Activated B cell treated with CpG ODN at 0.5 μM for 24 hours (primary cell): ENCODE data around the gene ZNF559. TPM values are rescaled to one million over a fixed set of nuclear protein-coding genes. Genes with fewer than 3 reads are reported as not detected.

Experiments
- ATAC-seq: fragments of 200-7000 bp; cut with Tn5 transposase; one replicate; pipeline ENCODE4 v1.10.0; 2021; ENCODE audit warnings: low read depth, mild to moderate bottlenecking, moderate library complexity
- CTCF ChIA-PET: fragments of 350-600 bp; sonication (Branson Sonifier 250); formaldehyde crosslinking; loops from one replicate; lab custom pipeline; 2021; ENCODE audit warnings: antibody characterized with exemption; lab: Charles Lee
- POLR2A ChIA-PET: fragments of 350-600 bp; sonication (Branson Sonifier 250); formaldehyde crosslinking; loops from one replicate; lab custom pipeline; 2021; ENCODE audit warnings: antibody characterized with exemption; lab: Charles Lee
- DNase-seq: peaks from one replicate; pipeline ENCODE4 v3.0.0; 2022
- H3K27ac Mint-ChIP-seq: one replicate; pipeline ENCODE4 v1.8.0; 2020; ENCODE audit warnings: mixed read lengths
- H3K27me3 Mint-ChIP-seq: one replicate; pipeline ENCODE4 v1.8.0; 2021; ENCODE audit warnings: mixed read lengths
- H3K36me3 Mint-ChIP-seq: one replicate; pipeline ENCODE4 v1.8.0; 2021; ENCODE audit warnings: low read depth, mixed read lengths
- H3K4me1 Mint-ChIP-seq: one replicate; pipeline ENCODE4 v1.8.0; 2021; ENCODE audit warnings: mixed read lengths
- H3K4me3 Mint-ChIP-seq: one replicate; pipeline ENCODE4 v1.8.0; 2020; ENCODE audit warnings: mild to moderate bottlenecking, mixed read lengths
- H3K9me3 Mint-ChIP-seq: one replicate; pipeline ENCODE4 v1.8.0; 2020; ENCODE audit warnings: mixed read lengths
- intact Hi-C: fragments of 100-400 bp; cut with micrococcal nuclease; formaldehyde crosslinking; loops from one replicate; pipeline ENCODE4 v1.15.1; 2024
- total RNA-seq: library from RNA; stranded (reverse); gene quantifications from 2 replicates; pipeline ENCODE4 v1.2.3, GENCODE V29; 2022
- TF ChIP-seq, protein P1 (sequence below): fragments of 200-600 bp; IDR thresholded peaks from one replicate; pipeline ENCODE4 v1.8.0; 2022; ENCODE audit warnings: antibody characterized with exemption, mild to moderate bottlenecking

Gene ZNF559
- total RNA-seq, 1 donor from 2014 or later: 22.0 TPM

GRCh38 chr19:9352505-9352904 is 28.5 kb downstream of the ZNF559 start:
- H3K4me1 Mint-ChIP-seq: no peaks in the 10 kb centered on the region
- H3K4me3 Mint-ChIP-seq: no peak overlapping the region
- ChIA-PET CTCF (no interaction called here), POLR2A (no interaction called here)
- intact Hi-C loops: no loop called here
- no peak for DNase-seq
- no peak overlapping the region for H3K27ac Mint-ChIP-seq
- H3K27me3 Mint-ChIP-seq: no peaks in the 10 kb centered on the region
- H3K36me3 Mint-ChIP-seq: peaks cover 52% of the 10 kb centered on the region
- ATAC-seq: no peak
- peaks cover 30% of the 10 kb centered on the region for H3K9me3 Mint-ChIP-seq
- TF ChIP-seq, protein P1, sequence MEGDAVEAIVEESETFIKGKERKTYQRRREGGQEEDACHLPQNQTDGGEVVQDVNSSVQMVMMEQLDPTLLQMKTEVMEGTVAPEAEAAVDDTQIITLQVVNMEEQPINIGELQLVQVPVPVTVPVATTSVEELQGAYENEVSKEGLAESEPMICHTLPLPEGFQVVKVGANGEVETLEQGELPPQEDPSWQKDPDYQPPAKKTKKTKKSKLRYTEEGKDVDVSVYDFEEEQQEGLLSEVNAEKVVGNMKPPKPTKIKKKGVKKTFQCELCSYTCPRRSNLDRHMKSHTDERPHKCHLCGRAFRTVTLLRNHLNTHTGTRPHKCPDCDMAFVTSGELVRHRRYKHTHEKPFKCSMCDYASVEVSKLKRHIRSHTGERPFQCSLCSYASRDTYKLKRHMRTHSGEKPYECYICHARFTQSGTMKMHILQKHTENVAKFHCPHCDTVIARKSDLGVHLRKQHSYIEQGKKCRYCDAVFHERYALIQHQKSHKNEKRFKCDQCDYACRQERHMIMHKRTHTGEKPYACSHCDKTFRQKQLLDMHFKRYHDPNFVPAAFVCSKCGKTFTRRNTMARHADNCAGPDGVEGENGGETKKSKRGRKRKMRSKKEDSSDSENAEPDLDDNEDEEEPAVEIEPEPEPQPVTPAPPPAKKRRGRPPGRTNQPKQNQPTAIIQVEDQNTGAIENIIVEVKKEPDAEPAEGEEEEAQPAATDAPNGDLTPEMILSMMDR: no peak

DNA sequence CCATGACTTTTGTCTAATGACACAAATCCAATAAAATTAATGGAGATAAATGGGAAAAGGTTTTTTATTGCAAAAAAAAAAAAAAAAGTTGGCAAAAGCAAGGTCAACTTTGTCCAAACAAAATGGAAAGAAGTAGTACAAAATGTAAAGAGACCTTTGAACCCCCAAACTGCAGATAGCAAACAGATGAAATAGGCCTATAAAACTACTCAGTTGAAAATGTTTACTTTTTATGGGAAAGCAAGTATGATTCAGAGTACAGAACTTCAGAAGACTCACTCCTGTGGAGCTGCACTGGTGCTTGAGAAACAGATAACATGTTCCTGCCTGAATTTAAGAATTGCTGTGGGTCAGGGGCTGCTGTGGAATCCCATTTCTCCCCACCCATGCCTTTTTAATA is 29.0 kb downstream of the ZNF559 start:
- no peak overlapping the region for H3K27ac Mint-ChIP-seq
- intact Hi-C loops: no loop called here
- POLR2A ChIA-PET: no interaction called here
- CTCF ChIA-PET: no interaction called here
- ATAC-seq: no peak
- peaks cover 54% of the 10 kb centered on the region for H3K36me3 Mint-ChIP-seq
- no peaks in the 10 kb centered on the region for H3K4me1 Mint-ChIP-seq
- TF ChIP-seq, protein P1: no peak
- no peak for DNase-seq
- H3K4me3 Mint-ChIP-seq: no peak overlapping the region
- peaks cover 27% of the 10 kb centered on the region for H3K9me3 Mint-ChIP-seq
- H3K27me3 Mint-ChIP-seq: no peaks in the 10 kb centered on the region

GRCh38 chr19:9354651-9355050 is 30.7 kb downstream of the ZNF559 start:
- TF ChIP-seq, protein P1: no peak
- DNase-seq (no peak), ATAC-seq (no peak)
- Mint-ChIP-seq H3K9me3 (peaks cover 22% of the 10 kb centered on the region), H3K27ac (no peak overlapping the region), H3K4me1 (no peaks in the 10 kb centered on the region), H3K36me3 (peaks cover 49% of the 10 kb centered on the region), H3K4me3 (no peak overlapping the region), H3K27me3 (no peaks in the 10 kb centered on the region)
- CTCF ChIA-PET: interaction anchor here (1.1 kb wide), 1 partner anchor 44 kb away, joined by 3 read pairs; no protein-coding TSS in a partner anchor
- POLR2A ChIA-PET: no interaction called here
- intact Hi-C loops: no loop called here

DNA sequence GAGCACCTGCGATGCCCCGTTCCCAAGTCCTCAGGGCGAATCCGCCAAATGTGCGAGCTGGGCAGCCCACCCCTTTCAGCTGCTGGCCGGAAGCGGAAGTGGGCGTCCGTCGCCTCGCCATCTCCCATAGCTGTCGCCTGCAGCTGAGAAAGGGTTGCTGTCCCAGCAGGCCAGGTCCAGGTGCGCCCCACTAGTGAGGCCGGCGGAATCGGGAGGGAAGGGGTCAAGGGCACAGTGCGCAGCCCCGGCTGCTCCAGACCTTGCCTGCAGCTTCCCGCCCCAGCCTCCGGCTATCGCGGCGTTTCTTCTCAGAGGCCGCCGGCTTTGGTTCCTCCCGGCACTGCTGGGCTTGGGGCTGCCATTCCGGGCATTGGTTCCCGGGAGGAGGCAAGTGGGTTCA is 38.9 kb downstream of the ZNF559 start, which contains the start of gene ZNF177:
TSS of gene ZNF177 (plus strand) at position 109 of the 400 bp plus-strand sequence. CDS start 15,299 bp downstream, outside the sequence.
- peaks cover 39% of the 10 kb centered on the region for H3K9me3 Mint-ChIP-seq
- ATAC-seq (no peak), DNase-seq (no peak)
- peaks cover 7% of the 10 kb centered on the region for H3K27me3 Mint-ChIP-seq
- no peak within 1 kb of the TSS for H3K27ac Mint-ChIP-seq
- no peaks in the 10 kb centered on the region for H3K4me1 Mint-ChIP-seq
- TF ChIP-seq, protein P1: no peak
- ChIA-PET CTCF (no interaction called here), POLR2A (no interaction called here)
- intact Hi-C loops: no loop called here
- no peak within 1 kb of the TSS for H3K4me3 Mint-ChIP-seq
- H3K36me3 Mint-ChIP-seq: peaks cover 45% of the 10 kb centered on the region

- ATAC-seq (no peak), DNase-seq (no peak)
- Mint-ChIP-seq H3K36me3 (peaks cover 62% of the 10 kb centered on the region), H3K4me3 (no peak overlapping the region), H3K27ac (no peak overlapping the region), H3K4me1 (no peaks in the 10 kb centered on the region), H3K9me3 (peaks cover 51% of the 10 kb centered on the region), H3K27me3 (no peaks in the 10 kb centered on the region)
- intact Hi-C loops: no loop called here
- TF ChIP-seq, protein P1: no peak
- POLR2A ChIA-PET: no interaction called here
- CTCF ChIA-PET: no interaction called here
Measured at GRCh38 chr19:9370738-9371619, 47.0 kb downstream of the ZNF559 start.
